GM19324 (cell line): Measurements from ENCODE around the gene PAFAH1B1.
"Not testable (repeated sequence)": the region's sequence is repeated elsewhere in the genome, so short reads cannot be mapped to it uniquely, and the experiment has no call there.

Experiments used
- ATAC-seq: cut with Tn5 transposase; IDR thresholded peaks from one replicate; pipeline ENCODE4 v1.9.1; 2021; ENCODE audit warnings: mild to moderate bottlenecking, moderate library complexity; ENCODE audit not compliant: unreplicated experiment, low FRiP score

PAFAH1B1 gene

DNA sequence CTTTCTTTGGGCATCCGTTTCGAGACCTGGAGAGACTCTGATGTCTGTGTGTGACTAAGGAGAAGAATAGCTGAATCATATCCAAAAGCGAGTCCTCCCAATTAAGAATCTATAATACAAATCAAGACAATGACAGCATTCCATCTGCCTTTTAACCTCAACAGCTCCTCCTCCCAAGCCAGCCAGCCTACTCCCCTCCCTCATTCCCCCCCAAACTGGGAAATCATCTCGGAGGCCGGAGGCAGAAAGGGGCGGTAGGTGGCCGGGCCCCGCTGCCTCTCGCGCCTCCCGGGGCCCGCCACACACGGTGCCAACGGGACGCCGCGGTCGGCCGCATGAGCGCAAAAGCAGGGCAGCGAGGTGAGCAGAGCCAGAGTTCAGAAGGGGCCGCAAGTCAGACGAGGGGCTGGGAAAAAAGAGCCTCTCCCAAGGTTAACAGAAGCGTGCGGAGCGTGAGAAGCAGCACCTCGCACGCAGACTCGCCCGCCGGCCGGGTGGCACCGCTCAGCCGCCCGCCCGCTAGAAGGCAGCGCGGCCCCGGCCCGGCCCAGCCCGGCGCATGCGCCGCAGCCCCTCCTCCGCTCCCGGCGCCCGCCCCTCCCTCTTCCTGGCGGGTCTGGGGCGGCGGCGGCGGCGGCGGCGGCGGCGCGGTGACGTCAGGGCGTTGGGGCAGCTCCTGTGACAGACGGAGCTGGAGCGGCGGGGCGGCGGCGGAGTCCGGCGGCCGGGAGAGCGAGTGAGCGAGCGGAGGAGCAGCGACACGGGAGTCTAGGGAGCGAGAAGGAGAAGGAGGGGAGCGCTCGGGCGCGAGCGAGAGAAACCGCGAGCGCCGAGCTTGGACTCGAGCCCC lies at the start of gene PAFAH1B1:
Gene PAFAH1B1, plus strand, starts transcription at position 684 of the 850 bp plus-strand sequence. CDS start 44,635 bp downstream, outside the sequence.
- peak; percentile 89 for ATAC-seq

DNA sequence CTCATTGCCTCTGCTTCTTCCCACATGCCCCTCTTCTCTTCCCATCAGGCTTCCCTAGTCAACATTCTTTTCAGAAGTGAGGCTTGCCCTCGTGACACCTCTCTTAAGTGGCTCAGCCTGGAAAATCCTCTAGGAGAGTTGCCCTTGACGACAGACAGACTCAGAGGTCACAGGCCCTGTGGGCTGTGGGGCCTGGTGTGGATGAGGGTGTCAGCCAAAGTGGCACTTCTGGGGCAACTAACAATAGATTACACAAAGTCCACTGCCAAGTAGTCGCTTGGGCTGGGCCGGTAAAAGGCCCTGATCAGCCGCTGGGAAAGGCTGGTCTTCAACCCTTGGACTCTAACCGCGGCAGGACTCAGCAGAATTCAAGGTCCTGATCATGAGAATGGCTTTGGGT lies 48.1 kb upstream of the PAFAH1B1 start:
- ATAC-seq = no peak

DNA sequence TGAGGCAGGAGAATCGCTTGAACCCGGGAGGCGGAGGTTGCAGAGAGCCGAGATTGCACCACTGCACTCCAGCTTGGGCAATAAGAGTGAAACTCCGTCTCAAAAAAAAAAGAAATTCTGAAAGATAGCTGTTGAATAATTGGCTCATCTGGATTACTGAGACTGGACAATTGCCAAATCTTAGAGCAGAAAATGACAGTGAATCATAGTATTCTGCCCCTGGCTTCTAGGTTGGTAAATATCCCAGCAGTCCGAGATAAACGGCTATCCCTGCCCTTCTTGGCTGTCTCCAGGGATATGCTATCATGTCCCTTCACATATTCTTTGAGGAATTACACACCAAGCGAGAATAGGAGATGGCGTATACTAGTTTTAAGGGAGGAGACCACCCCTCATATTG lies 46.3 kb upstream of the PAFAH1B1 start:
- ATAC-seq = no peak

- not testable (repeated sequence) for ATAC-seq
These were observed 45.4 kb upstream of the PAFAH1B1 start for GRCh38 chr17:2548026-2548425.

GRCh38 chr17:2549392-2550211 lies 43.9 kb upstream of the PAFAH1B1 start:
- no peak for ATAC-seq

GRCh38 chr17:2551493-2551892 lies 42.0 kb upstream of the PAFAH1B1 start:
- no peak for ATAC-seq

- no peak for ATAC-seq
These were observed 41.5 kb upstream of the PAFAH1B1 start for GRCh38 chr17:2551928-2552327.

DNA sequence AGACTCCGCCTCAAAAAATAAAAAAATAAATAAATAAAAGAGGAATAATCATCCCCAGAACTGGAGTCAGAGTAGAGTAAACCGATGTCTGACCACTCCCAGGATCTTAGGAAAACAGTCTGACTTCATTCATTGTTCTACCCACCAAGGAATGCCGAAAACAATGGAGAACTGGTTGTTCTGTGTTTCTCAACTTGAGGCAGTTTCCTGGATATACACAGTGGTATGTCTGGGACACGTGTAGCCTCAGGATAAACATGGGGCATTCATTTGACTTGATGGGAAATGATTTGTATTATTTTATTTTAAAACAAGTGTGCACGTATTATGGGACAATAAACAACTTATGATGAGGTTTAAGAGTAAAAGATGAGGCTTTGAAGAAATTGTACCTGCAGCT lies 32.8 kb upstream of the PAFAH1B1 start:
- no peak for ATAC-seq

- no peak for ATAC-seq
These were observed 31.1 kb upstream of the PAFAH1B1 start for GRCh38 chr17:2562162-2562858.

DNA sequence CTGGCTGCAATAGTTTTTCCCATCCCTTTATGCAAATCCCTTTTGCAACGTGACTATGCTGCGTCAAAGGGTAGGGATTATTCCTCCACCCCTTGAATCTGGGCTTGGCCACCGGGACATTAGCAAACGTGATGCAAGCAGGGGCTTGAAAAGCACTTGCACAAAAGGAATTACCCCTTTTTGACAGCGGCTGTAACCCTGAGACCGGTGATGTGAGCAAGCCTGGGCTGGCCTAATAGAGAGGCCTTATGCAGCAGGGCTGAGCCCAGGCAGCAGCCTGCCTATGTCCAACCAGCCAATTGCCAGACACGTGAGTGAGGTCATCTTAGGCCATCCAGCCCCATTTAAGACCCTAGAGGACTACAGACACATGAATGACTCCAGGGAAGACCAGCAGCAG lies 30.4 kb upstream of the PAFAH1B1 start:
- ATAC-seq = no peak

DNA sequence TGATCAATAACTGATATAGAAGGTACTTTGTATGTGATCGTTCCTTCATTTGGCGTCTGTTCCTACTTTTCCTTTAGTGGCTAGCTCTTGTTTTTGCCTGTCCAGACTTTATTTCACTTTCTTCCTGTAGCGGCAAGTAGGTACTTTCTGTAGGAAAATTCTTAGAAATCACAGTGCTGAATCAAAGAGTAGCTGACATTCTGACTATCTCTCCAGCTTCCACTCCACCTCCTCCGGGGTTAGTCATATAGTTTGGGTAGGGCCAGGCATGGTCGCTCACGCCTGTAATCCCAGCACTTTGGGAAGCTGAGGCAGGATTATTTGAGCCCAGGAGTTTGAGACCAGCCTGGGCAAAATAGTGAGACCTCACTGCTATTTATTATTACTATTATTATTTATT lies 29.9 kb upstream of the PAFAH1B1 start:
- ATAC-seq = no peak

- no peak for ATAC-seq
These were observed 28.6 kb upstream of the PAFAH1B1 start for GRCh38 chr17:2564877-2565276.

DNA sequence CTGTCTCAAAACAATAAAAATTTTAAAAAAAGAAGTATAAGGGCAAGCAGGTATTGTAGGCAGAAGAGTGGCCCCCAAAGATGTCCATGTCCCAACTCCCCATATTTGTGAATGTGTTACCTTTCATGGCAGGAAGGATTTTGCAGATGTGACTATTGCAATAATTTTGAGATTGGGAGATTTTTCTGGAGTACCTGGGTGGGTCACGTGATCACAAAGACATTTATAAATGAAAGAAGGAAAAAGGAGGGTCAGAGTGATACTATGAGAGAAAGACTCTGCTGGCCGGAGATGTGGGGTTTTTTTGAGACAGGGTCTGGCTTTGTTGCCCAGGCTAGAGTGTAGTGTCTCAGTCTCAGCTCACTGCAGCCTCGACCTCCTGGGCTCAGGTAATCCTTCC lies 27.4 kb upstream of the PAFAH1B1 start:
- ATAC-seq = no peak

- ATAC-seq = peak; percentile 86
These were observed 21.7 kb upstream of the PAFAH1B1 start for GRCh38 chr17:2571523-2572303.

GRCh38 chr17:2572304-2572609 lies 21.2 kb upstream of the PAFAH1B1 start:
- not testable (repeated sequence) for ATAC-seq

- ATAC-seq = no peak
These were observed 13.3 kb upstream of the PAFAH1B1 start for GRCh38 chr17:2580151-2580550.

GRCh38 chr17:2580661-2581060 lies 12.8 kb upstream of the PAFAH1B1 start:
- ATAC-seq = no peak

DNA sequence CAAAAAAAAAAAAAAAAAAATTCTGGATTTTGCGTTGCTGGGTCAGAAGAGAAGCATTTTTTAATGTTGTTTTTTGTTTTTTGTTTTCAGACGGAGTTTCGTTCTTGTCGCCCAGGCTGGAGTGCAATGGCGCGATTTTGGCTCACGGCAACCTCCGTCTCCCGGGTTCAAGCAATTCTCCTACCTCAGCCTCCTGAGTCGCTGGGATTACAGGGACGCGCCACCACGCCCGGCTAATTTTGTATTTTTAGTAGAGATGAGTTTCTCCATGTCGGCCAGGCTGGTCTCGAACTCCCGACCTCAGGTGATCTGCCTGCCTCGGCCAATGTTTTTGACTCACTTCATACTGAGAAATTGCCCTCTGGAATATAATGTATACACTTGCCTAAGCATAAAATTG lies 11.0 kb upstream of the PAFAH1B1 start:
- ATAC-seq = no peak

- no peak for ATAC-seq
These were observed 2.3 kb upstream of the PAFAH1B1 start for GRCh38 chr17:2591040-2591640.
